ENCODE results near the gene NBPF6. TPM values are rescaled to one million over a fixed set of nuclear protein-coding genes. Genes with fewer than 3 reads are reported as not detected.

NBPF6 gene
- total and polyA plus RNA-seq, 8 donors: not detected

GRCh38 chr1:108502138-108502537 is 52.0 kb downstream of the NBPF6 start:
- intact Hi-C loops (cut with DNase I): no loop called here
- Histone ChIP-seq H3K4me1 (no peaks in the 10 kb centered on the region), H3K9me3 (no peaks in the 10 kb centered on the region), H3K27ac (no peak overlapping the region), H3K4me3 (no peak overlapping the region), H3K27me3 (no peaks in the 10 kb centered on the region), H3K36me3 (no peaks in the 10 kb centered on the region)
- ATAC-seq (no peak), DNase-seq (no peak), FAIRE-seq (no peak)
- TF ChIP-seq CTCF (IDR thresholded peaks at IDR 0.05): no peak
- 61 to 66% methylated on average over 2 of the region's 2 CpGs for WGBS, 2 donors

GRCh38 chr1:108502624-108503023 is 52.5 kb downstream of the NBPF6 start:
- no peak for FAIRE-seq
- no peak for DNase-seq
- intact Hi-C loops (cut with DNase I): no loop called here
- H3K4me3 ChIP-seq: no peak overlapping the region
- H3K27me3 ChIP-seq: no peaks in the 10 kb centered on the region
- ATAC-seq: no peak
- TF ChIP-seq CTCF (IDR thresholded peaks at IDR 0.05): no peak
- no peak overlapping the region for H3K27ac ChIP-seq
- H3K36me3 ChIP-seq: no peaks in the 10 kb centered on the region
- no peaks in the 10 kb centered on the region for H3K4me1 ChIP-seq
- 74 to 85% methylated on average over 2 of the region's 2 CpGs for WGBS, 2 donors
- no peaks in the 10 kb centered on the region for H3K9me3 ChIP-seq

GRCh38 chr1:108503062-108503733 is 53.1 kb downstream of the NBPF6 start:
- WGBS, 2 donors: 65 to 73% methylated on average over 5 of the region's 5 CpGs
- intact Hi-C loops (cut with DNase I): no loop called here
- Histone ChIP-seq H3K9me3 (no peaks in the 10 kb centered on the region), H3K27me3 (no peaks in the 10 kb centered on the region), H3K4me3 (no peak overlapping the region), H3K27ac (no peak overlapping the region), H3K36me3 (no peaks in the 10 kb centered on the region), H3K4me1 (no peaks in the 10 kb centered on the region)
- TF ChIP-seq CTCF (IDR thresholded peaks at IDR 0.05): no peak
- ATAC-seq: peak in 2 of 4 donors; percentile 8 to 50
- DNase-seq: peak in 1 of 6 donors; percentile 13
- FAIRE-seq: no peak

GRCh38 chr1:108504447-108504846 is 54.3 kb downstream of the NBPF6 start:
- H3K4me1 ChIP-seq: no peaks in the 10 kb centered on the region
- H3K27ac ChIP-seq: no peak overlapping the region
- intact Hi-C loops (cut with DNase I): no loop called here
- TF ChIP-seq CTCF (IDR thresholded peaks at IDR 0.05): no peak
- no peaks in the 10 kb centered on the region for H3K36me3 ChIP-seq
- FAIRE-seq (no peak), DNase-seq (no peak), ATAC-seq (no peak)
- no peaks in the 10 kb centered on the region for H3K27me3 ChIP-seq
- H3K4me3 ChIP-seq: no peak overlapping the region
- 68% methylated on average over 1 of the region's 1 CpG for WGBS, 2 donors
- no peaks in the 10 kb centered on the region for H3K9me3 ChIP-seq

GRCh38 chr1:108505763-108506070 is 55.6 kb downstream of the NBPF6 start:
- no peak for ATAC-seq
- no peak for FAIRE-seq
- Histone ChIP-seq H3K27ac (no peak overlapping the region), H3K9me3 (no peaks in the 10 kb centered on the region), H3K36me3 (no peaks in the 10 kb centered on the region), H3K4me1 (no peaks in the 10 kb centered on the region), H3K4me3 (no peak overlapping the region), H3K27me3 (no peaks in the 10 kb centered on the region)
- no peak for TF ChIP-seq CTCF (IDR thresholded peaks at IDR 0.05)
- WGBS, 2 donors: 81 to 82% methylated on average over 2 of the region's 2 CpGs
- no peak for DNase-seq
- intact Hi-C loops (cut with DNase I): no loop called here
